Measurements from ENCODE around the gene MYPN.
A peak's percentile ranks its signal among the peaks of the same experiment; 100 is the strongest.
"Not testable (repeated sequence)": the region's sequence is repeated elsewhere in the genome, so short reads cannot be mapped to it uniquely, and the experiment has no call there.

The MYPN gene

GRCh38 chr10:68156373-68157185, 47.3 kb downstream of the MYPN start:
- DNase-seq, result peak; percentile 59 to 79
- TF ChIP-seq GATA1 (IDR thresholded peaks at IDR 0.05; ENCODE audit: low read depth, low read length) (no peak), POLR2A (IDR thresholded peaks at IDR 0.05; ENCODE audit: low read length) (no peak)

GRCh38 chr10:68157522-68157921, 48.2 kb downstream of the MYPN start:
- not testable (repeated sequence) for DNase-seq

- DNase-seq, result no peak
- TF ChIP-seq GATA1 (IDR thresholded peaks at IDR 0.05; ENCODE audit: low read depth, low read length), result no peak
- TF ChIP-seq POLR2A (IDR thresholded peaks at IDR 0.05; ENCODE audit: low read length), result no peak
Observed at GRCh38 chr10:68158031-68158430, 48.7 kb downstream of the MYPN start.

GRCh38 chr10:68163735-68164134, 54.4 kb downstream of the MYPN start:
- no peak for DNase-seq
- no peak for TF ChIP-seq GATA1 (IDR thresholded peaks at IDR 0.05; ENCODE audit: low read depth, low read length)
- TF ChIP-seq POLR2A (IDR thresholded peaks at IDR 0.05; ENCODE audit: low read length), result no peak

GRCh38 chr10:68165643-68166042, 56.4 kb downstream of the MYPN start:
- TF ChIP-seq POLR2A (IDR thresholded peaks at IDR 0.05; ENCODE audit: low read length), result no peak
- no peak for TF ChIP-seq GATA1 (IDR thresholded peaks at IDR 0.05; ENCODE audit: low read depth, low read length)
- DNase-seq, result no peak

- no peak for DNase-seq
- TF ChIP-seq POLR2A (IDR thresholded peaks at IDR 0.05; ENCODE audit: low read length), result no peak
- TF ChIP-seq GATA1 (IDR thresholded peaks at IDR 0.05; ENCODE audit: low read depth, low read length), result no peak
Observed at GRCh38 chr10:68166871-68167585, 57.7 kb downstream of the MYPN start.

- TF ChIP-seq GATA1 (IDR thresholded peaks at IDR 0.05; ENCODE audit: low read depth, low read length), result no peak
- TF ChIP-seq POLR2A (IDR thresholded peaks at IDR 0.05; ENCODE audit: low read length), result no peak
- no peak for DNase-seq
Observed at GRCh38 chr10:68167586-68168189, 58.4 kb downstream of the MYPN start.

- no peak for TF ChIP-seq GATA1 (IDR thresholded peaks at IDR 0.05; ENCODE audit: low read depth, low read length)
- no peak for TF ChIP-seq POLR2A (IDR thresholded peaks at IDR 0.05; ENCODE audit: low read length)
- no peak for DNase-seq
Observed at GRCh38 chr10:68171539-68172080, 62.3 kb downstream of the MYPN start.

GRCh38 chr10:68172324-68172723, 63.0 kb downstream of the MYPN start:
- TF ChIP-seq POLR2A (IDR thresholded peaks at IDR 0.05; ENCODE audit: low read length), result no peak
- no peak for DNase-seq

- TF ChIP-seq POLR2A (IDR thresholded peaks at IDR 0.05; ENCODE audit: low read length), result no peak
- TF ChIP-seq GATA1 (IDR thresholded peaks at IDR 0.05; ENCODE audit: low read depth, low read length), result no peak
- no peak for DNase-seq
Observed at GRCh38 chr10:68175949-68176348, 66.7 kb downstream of the MYPN start.

GRCh38 chr10:68176797-68177196, 67.5 kb downstream of the MYPN start:
- DNase-seq, result no peak
- TF ChIP-seq GATA1 (IDR thresholded peaks at IDR 0.05; ENCODE audit: low read depth, low read length) (no peak), POLR2A (IDR thresholded peaks at IDR 0.05; ENCODE audit: low read length) (no peak)

GRCh38 chr10:68178592-68178991, 69.3 kb downstream of the MYPN start:
- DNase-seq, result no peak

GRCh38 chr10:68179016-68179415, 69.7 kb downstream of the MYPN start:
- DNase-seq, result no peak
- TF ChIP-seq POLR2A (IDR thresholded peaks at IDR 0.05; ENCODE audit: low read length), result no peak
- TF ChIP-seq GATA1 (IDR thresholded peaks at IDR 0.05; ENCODE audit: low read depth, low read length), result no peak

More at GRCh38 chr10:68178592-68178991, 69.3 kb downstream of the MYPN start:
- TF ChIP-seq GATA1 (IDR thresholded peaks at IDR 0.05; ENCODE audit: low read depth, low read length) (no peak), POLR2A (IDR thresholded peaks at IDR 0.05; ENCODE audit: low read length) (no peak)

- DNase-seq, result no peak
- TF ChIP-seq POLR2A (IDR thresholded peaks at IDR 0.05; ENCODE audit: low read length) (no peak), GATA1 (IDR thresholded peaks at IDR 0.05; ENCODE audit: low read depth, low read length) (no peak)
Observed at GRCh38 chr10:68180490-68180889, 71.2 kb downstream of the MYPN start.

Measured in erythroblast (primary cell).